ENCODE measurements around the gene SYNJ2. TPM values are rescaled to one million over a fixed set of nuclear protein-coding genes. Genes with fewer than 3 reads are reported as not detected.

SYNJ2 gene
- total RNA-seq, 4 donors from 2014 or later, result 6.6 to 15.6 (median 9.8) TPM

GRCh38 chr6:157941101-157941863 is 40.4 kb upstream of the SYNJ2 start:
- TF ChIP-seq, protein P1, sequence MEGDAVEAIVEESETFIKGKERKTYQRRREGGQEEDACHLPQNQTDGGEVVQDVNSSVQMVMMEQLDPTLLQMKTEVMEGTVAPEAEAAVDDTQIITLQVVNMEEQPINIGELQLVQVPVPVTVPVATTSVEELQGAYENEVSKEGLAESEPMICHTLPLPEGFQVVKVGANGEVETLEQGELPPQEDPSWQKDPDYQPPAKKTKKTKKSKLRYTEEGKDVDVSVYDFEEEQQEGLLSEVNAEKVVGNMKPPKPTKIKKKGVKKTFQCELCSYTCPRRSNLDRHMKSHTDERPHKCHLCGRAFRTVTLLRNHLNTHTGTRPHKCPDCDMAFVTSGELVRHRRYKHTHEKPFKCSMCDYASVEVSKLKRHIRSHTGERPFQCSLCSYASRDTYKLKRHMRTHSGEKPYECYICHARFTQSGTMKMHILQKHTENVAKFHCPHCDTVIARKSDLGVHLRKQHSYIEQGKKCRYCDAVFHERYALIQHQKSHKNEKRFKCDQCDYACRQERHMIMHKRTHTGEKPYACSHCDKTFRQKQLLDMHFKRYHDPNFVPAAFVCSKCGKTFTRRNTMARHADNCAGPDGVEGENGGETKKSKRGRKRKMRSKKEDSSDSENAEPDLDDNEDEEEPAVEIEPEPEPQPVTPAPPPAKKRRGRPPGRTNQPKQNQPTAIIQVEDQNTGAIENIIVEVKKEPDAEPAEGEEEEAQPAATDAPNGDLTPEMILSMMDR (IDR thresholded peaks at IDR 0.05), result no peak
- no peak for TF ChIP-seq POLR2A (IDR thresholded peaks at IDR 0.05)
- H3K36me3 ChIP-seq, result peaks cover 15 to 100% (median 26%) of the 10 kb centered on the region in 3 donors
- WGBS, 2 donors, result 88 to 90% methylated on average over 11 to 12 of the region's 13 CpGs
- peak overlapping the region in 1 of 4 donors; percentile 35 for H3K27ac ChIP-seq
- H3K4me1 ChIP-seq, result no peaks in the 10 kb centered on the region
- H3K27me3 ChIP-seq, result no peaks in the 10 kb centered on the region
- intact Hi-C loops (cut with DNase I), result no loop called here
- no peaks in the 10 kb centered on the region for H3K9me3 ChIP-seq
- no peak for DNase-seq
- no peak overlapping the region for H3K4me3 ChIP-seq

GRCh38 chr6:157942351-157942750 is 39.3 kb upstream of the SYNJ2 start:
- TF ChIP-seq, protein P1 (IDR thresholded peaks at IDR 0.05), result no peak
- no peak for TF ChIP-seq POLR2A (IDR thresholded peaks at IDR 0.05)
- 85% methylated on average over 12 to 14 of the region's 14 CpGs for WGBS, 2 donors
- intact Hi-C loops (cut with DNase I), result no loop called here
- Histone ChIP-seq H3K9me3 (no peaks in the 10 kb centered on the region), H3K4me3 (no peak overlapping the region), H3K27me3 (no peaks in the 10 kb centered on the region), H3K27ac (no peak overlapping the region), H3K36me3 (peaks cover 10 to 90% (median 24%) of the 10 kb centered on the region in 3 donors), H3K4me1 (no peaks in the 10 kb centered on the region)
- DNase-seq, result no peak

DNA sequence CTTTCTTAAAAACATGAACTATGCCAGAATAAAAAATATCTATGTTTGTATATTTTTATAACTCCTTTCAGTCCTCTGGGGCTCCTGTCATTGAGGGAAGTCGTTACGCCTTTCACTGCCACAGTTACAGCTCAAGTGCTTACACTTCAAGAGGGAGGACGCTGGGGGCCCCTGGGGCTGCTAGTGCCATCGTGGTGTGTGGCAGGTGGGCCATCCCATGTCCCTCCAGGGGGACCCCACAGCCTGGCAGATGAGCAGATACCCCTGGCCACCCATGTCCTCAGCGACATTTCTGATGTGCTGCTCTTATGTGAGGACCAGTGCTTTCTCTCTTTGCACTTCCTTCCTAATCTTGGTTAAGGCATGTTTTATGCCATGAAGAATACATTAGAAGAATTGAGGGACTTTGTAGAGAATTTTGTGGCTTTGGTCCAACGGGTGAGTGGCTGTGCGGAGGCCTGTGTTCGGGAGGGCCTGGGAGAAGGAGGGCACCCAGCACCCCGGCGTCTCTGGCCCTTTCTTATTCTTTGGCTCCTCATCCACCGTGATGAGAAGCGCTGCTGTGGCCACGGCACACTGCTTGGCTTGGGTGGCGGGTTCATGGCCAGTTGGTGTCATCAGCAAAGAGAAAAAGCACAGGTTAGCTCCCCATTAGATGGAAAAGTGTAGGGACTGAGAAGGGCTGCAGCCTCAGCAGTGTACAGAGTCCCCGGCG is 38.3 kb upstream of the SYNJ2 start:
- intact Hi-C loops (cut with DNase I), result no loop called here
- no peak for DNase-seq
- 84 to 93% methylated on average over 12 to 14 of the region's 16 CpGs for WGBS, 2 donors
- H3K4me3 ChIP-seq, result no peak overlapping the region
- no peaks in the 10 kb centered on the region for H3K9me3 ChIP-seq
- TF ChIP-seq POLR2A (IDR thresholded peaks at IDR 0.05), result no peak
- TF ChIP-seq, protein P1 (IDR thresholded peaks at IDR 0.05), result no peak
- H3K27me3 ChIP-seq, result no peaks in the 10 kb centered on the region
- no peak overlapping the region for H3K27ac ChIP-seq
- no peaks in the 10 kb centered on the region for H3K4me1 ChIP-seq
- H3K36me3 ChIP-seq, result peaks cover 10 to 80% (median 20%) of the 10 kb centered on the region in 3 donors

DNA sequence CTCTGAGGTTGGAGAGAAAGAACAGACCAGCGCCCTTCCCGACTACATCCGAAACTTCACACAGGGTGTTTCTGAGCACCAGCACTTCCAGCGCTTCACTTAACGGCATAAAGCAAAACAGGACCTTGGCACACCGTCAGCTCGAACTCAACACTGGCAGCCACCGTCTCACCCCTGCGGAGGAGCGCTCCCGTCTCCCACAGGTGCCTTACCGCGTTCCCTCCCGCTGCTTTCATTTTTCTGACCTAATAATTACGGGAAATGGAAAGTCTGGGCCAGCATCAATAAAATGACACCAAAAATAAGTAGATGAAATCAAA is 37.7 kb upstream of the SYNJ2 start:
- Histone ChIP-seq H3K36me3 (peaks cover 10 to 74% (median 20%) of the 10 kb centered on the region in 3 donors), H3K4me3 (no peak overlapping the region), H3K4me1 (no peaks in the 10 kb centered on the region), H3K9me3 (no peaks in the 10 kb centered on the region), H3K27ac (no peak overlapping the region), H3K27me3 (no peaks in the 10 kb centered on the region)
- WGBS, 2 donors, result 87 to 95% methylated on average over 14 to 15 of the region's 15 CpGs
- TF ChIP-seq POLR2A (IDR thresholded peaks at IDR 0.05), result no peak
- TF ChIP-seq, protein P1 (IDR thresholded peaks at IDR 0.05), result no peak
- intact Hi-C loops (cut with DNase I), result no loop called here
- DNase-seq, result no peak
